ENCODE results near the gene PADI3.

Gene PADI3

GRCh38 chr1:17243274-17243673, 5.6 kb upstream of the PADI3 start:
- DNase-seq: no peak

- peak; percentile 54 for DNase-seq
These were observed 3.8 kb upstream of the PADI3 start for GRCh38 chr1:17244821-17245740.

- DNase-seq: no peak
These were observed 3.0 kb upstream of the PADI3 start for GRCh38 chr1:17245816-17246325.

- no peak for DNase-seq
These were observed 1.9 kb upstream of the PADI3 start for GRCh38 chr1:17246971-17247370.

GRCh38 chr1:17250601-17251000, 1.7 kb downstream of the PADI3 start:
- no peak for DNase-seq

GRCh38 chr1:17251246-17251645, 2.3 kb downstream of the PADI3 start:
- DNase-seq: no peak

- DNase-seq: no peak
These were observed 2.9 kb downstream of the PADI3 start for GRCh38 chr1:17251701-17252376.

GRCh38 chr1:17255336-17255735, 6.4 kb downstream of the PADI3 start:
- no peak for DNase-seq

- DNase-seq: no peak
These were observed 9.3 kb downstream of the PADI3 start for GRCh38 chr1:17258116-17258757.

GRCh38 chr1:17258758-17259130, 9.8 kb downstream of the PADI3 start:
- no peak for DNase-seq

GRCh38 chr1:17259233-17259873, 10.5 kb downstream of the PADI3 start:
- DNase-seq: no peak

- no peak for DNase-seq
These were observed 11.4 kb downstream of the PADI3 start for GRCh38 chr1:17260264-17260663.

- no peak for DNase-seq
These were observed 11.8 kb downstream of the PADI3 start for GRCh38 chr1:17260738-17261137.

GRCh38 chr1:17263936-17264335, 15.0 kb downstream of the PADI3 start:
- DNase-seq: no peak

- no peak for DNase-seq
These were observed 15.6 kb downstream of the PADI3 start for GRCh38 chr1:17264470-17264869.

GRCh38 chr1:17265162-17265561, 16.3 kb downstream of the PADI3 start:
- no peak for DNase-seq

GRCh38 chr1:17265950-17266349, 17.1 kb downstream of the PADI3 start:
- DNase-seq: no peak

- DNase-seq: no peak
These were observed 22.2 kb downstream of the PADI3 start for GRCh38 chr1:17270891-17271765.

- DNase-seq: no peak
These were observed 23.2 kb downstream of the PADI3 start for GRCh38 chr1:17272066-17272465.

- DNase-seq: no peak
These were observed 23.7 kb downstream of the PADI3 start for GRCh38 chr1:17272646-17273045.

GRCh38 chr1:17273096-17273495, 24.2 kb downstream of the PADI3 start:
- no peak for DNase-seq
